Posterior cingulate gyrus (tissue), 11 donors: ENCODE measurements around the gene PYROXD2.
A peak's percentile ranks its signal among the peaks of the same experiment; 100 is the strongest.

Source experiments
- DNase-seq, 10 donors: peaks; one replicate each; pipeline versions ENCODE4 v3.0.0 to v3.0.0-alpha.2; 2020 to 2021; ENCODE audit warnings: mixed read lengths in 3 of 10
- intact Hi-C: fragments of 100-400 bp; cut with DNase I; formaldehyde crosslinking; loops from one replicate; pipeline ENCODE4 v1.15.1; 2023

PYROXD2 gene

DNA sequence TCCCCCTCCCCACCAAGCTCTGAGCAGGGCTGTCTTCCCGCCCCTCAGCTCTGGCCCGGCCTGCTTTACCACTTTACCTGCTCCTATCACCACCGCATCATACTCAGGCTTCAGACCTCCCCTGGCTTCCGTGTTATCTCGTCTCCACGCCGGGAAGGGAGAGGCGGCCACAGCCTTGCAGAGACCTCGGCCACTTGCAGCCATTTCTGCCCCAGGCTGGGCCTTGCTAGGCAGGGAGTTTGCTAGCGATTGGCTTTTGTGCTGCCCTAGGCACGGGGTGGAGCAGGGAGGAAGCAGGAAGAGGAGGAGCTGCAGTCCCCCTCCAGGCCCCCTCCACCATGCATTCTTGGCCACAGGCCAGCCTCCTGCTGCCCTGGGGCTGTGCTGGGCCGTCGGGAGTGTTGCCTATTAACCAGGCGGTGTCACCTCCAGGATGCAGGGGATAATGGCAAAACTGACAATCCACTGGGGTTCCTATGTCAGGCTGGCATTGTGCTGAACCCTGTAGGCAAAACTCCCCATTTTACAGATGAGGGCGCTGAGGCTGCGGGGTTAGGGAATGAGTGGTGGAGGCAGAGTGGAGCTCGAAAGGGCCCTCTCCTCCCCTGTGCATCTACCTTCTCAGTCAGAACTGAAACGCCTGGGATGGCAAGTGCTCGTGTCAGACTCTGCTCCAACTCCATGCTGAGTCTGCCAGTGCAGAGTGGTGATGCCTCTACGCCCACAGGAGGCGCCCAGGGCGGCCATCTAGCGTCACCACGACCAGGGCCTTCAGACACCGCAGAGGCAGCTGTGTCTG is at the start of gene PYROXD2:
TSS of gene PYROXD2 (minus strand) at position 251 of the 799 bp plus-strand sequence. CDS start at position 204, 47 bp downstream.
- DNase-seq = peak; percentile 33 to 95 (median 72)
- intact Hi-C loops = no loop called here

DNA sequence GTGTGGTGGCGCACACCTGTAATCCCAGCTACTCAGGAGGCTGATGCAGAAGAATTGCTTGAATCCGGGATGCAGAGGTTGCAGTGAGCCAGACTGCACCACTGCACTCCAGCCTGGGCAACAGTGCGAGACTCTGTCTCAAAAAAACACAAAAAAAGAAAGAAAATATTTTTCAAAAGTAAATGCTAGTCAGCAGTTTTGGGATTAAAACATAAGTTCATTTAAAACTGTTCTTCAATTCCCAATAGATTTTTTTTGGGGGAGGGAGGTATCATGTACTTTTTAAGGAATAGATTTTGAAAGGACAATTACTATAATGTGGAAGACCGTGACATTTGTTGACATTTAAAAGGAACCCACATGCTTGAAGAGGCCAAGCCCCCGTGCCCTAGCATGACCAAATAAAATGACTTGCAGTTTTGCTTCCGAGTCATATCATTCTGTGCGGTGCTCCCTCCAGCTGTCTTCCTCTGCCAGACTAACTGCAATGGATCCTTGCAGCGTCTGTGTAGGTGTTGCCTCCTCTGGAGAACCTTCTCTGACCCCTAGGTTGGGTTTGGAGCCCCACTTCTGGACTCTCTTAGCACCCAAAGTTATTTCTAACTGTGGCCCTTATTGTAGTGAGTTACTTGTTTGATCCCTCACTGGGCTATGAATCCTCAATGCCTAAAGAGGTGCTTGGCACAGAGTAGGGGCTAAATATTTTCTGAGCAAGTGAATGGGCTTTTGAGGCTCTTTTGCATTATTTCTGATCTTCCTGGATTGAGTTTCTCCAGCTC is 49.2 kb upstream of the PYROXD2 start:
- intact Hi-C loops = loop anchor here (10.0 kb wide), 1 partner anchor 201 kb away; no protein-coding TSS in a partner anchor
- no peak for DNase-seq

DNA sequence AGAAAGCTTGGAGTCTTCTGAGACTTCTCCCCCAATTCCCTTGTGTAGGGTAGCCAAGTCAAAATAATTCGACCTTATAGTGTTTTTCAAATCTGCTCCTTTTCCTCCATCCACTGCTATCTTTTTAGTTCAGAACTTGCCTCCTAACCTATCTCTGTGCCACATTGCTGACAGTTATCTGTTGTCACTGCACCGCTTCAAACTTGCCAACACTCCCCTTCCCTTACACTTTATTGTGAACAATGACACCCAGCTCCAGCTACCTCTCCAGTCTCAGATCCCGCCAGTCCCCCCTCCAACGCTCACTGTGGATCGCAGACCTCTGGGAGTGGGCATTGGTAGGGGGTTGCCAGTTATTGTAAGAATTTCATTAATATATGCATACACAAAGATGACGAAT is 48.0 kb upstream of the PYROXD2 start:
- intact Hi-C loops = loop anchor here (10.0 kb wide), 1 partner anchor 202 kb away; no protein-coding TSS in a partner anchor
- DNase-seq = no peak

DNA sequence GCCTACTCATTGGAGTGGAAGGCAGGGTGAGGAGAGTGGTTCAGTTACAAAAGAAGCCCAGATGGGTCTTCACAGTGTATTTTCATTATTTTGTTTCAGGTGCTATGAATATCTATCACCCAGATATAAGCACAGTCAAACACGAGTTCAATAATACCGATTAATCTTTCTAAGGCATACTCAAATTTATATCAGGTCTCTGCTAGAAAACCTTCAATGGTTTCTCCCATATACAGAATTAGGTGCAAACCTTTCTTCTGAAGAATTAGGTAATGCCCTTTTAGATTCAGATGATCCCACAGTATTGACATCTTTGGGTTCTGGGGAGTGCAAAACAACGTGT is 46.5 kb upstream of the PYROXD2 start:
- DNase-seq = no peak
- intact Hi-C loops = loop anchor here (10.0 kb wide), 1 partner anchor 203 kb away; no protein-coding TSS in a partner anchor

- intact Hi-C loops = loop anchor here (10.0 kb wide), 1 partner anchor 204 kb away; no protein-coding TSS in a partner anchor
- DNase-seq = no peak
Observed at GRCh38 chr10:98460837-98461499, 46.0 kb upstream of the PYROXD2 start.

GRCh38 chr10:98458809-98459784 is 44.1 kb upstream of the PYROXD2 start:
- intact Hi-C loops = no loop called here

DNA sequence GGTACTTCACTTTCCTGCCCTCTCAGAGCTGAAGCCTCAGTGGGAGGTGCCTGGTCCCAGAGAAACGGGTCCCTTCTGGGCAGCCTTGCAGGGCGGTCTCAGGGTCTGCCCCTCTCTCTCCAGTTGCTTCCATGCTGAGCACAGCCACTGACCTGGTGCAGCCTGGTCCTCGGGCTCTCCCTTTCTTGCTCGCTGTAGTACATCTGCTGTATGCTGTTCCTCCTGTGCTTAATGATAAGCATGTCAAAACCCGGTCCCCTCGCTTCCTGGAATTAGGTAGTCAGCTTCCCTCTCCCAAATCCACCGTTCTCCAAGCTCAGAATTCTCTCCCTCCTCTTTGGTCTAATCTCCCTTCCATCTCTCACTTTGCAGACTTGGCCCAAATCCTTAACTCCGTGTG is 42.7 kb upstream of the PYROXD2 start:
- intact Hi-C loops = no loop called here
- no peak for DNase-seq

More at GRCh38 chr10:98458809-98459784, 44.1 kb upstream of the PYROXD2 start:
- DNase-seq = no peak

DNA sequence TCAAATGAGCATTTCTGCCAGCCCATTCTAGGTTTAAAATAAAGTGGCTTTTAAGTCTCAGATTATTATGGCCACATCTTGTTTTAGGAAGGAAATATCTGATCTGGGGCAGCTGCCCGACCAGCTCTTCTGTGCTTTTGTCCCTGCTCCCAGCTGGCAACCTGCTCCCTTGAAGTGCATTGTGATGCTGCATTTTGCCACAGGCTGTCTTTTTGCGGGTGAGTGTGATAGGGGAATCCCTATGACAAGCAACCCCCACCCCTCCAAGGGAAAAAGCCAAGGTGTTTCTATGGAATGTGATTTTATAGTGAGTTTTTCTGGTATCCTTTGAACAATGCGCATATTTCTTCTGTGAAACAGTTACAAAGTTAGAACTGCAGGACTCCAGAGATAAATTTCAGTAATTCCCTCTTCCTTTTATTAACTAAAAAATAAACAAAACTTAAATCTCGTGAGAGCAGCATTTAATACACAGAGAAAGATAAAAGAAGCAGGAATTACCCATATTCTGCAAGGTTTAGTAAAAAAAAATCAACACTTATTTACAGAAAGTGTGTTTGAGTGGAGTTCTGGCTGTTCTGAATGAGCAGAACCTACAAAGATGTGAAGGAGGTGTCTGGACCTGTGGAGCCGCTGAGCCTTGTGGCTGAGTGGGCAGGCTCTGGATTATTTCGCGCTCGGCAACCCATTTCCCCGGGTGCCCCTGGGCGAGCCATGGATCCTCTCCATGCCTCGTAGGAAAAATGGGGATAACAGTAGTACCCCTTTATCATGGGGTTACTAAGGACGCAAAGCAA is 41.9 kb upstream of the PYROXD2 start:
- intact Hi-C loops = no loop called here
- no peak for DNase-seq

GRCh38 chr10:98456043-98456570 is 41.1 kb upstream of the PYROXD2 start:
- DNase-seq = no peak
- intact Hi-C loops = no loop called here

DNA sequence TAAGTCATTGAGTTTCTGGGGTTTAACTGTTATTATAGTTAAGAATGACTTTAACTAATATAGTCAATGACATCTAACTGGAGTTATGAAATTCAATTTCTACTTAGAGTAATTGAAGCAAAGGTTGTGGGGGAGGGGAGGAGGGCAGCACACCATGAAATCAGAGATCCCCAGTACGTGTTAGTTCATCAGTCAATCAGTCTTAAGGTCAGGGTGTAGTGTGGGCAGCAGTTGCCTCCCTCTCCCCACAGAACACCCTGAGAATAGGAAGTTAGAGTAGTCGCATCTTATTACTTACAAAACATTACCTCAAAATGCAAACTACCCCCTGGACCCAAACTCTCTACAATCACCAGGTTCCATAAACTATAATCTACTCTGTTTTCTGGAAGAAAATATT is 38.7 kb upstream of the PYROXD2 start:
- no peak for DNase-seq
- intact Hi-C loops = no loop called here

DNA sequence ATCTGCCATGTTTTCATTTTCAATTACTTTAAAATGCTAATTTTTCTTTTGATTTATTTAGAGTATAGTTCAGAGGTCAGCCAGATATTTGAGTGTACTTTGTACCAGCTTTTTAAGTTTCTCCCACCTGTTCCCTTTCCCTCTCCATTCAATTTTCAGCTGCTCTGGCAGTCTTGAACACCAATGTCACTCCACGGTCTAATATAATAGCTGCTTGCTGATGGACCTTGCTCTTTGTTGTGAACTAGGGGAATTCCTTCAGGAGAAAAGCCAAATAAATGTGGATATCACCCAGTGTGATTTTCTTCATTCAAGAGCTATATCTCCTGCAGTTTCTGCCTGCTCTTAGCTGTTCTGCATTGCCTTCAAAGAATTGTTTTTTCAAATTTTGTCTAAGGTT is 35.6 kb upstream of the PYROXD2 start:
- intact Hi-C loops = no loop called here
- DNase-seq = no peak

DNA sequence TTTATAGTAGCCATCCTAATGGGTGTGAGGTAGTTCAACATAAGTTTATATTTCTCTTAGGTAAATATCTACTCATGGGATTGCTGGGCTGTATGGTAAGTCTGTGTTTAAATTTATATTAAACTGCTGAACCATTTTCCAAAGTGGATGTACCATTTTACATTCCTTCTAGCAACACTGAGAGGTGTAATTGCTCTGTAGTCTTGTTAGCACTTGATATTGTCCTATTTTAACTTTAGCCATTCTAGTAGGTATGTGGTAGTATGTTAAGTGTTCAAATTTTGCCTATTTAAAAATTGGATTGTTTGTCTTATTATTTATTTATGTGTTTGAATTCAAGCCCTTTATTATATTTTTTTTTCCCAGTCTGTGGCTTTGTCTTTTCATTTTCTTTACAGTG is 34.3 kb upstream of the PYROXD2 start:
- intact Hi-C loops = no loop called here
- DNase-seq = no peak

GRCh38 chr10:98446661-98447221 is 31.8 kb upstream of the PYROXD2 start, which contains the start of gene HPS1:
Gene HPS1, minus strand, starts transcription at chr10:98446935. Its CDS starts 3,695 bp downstream, at chr10:98443240.
- intact Hi-C loops = no loop called here
- DNase-seq = peak; percentile 61 to 97 (median 78)

DNA sequence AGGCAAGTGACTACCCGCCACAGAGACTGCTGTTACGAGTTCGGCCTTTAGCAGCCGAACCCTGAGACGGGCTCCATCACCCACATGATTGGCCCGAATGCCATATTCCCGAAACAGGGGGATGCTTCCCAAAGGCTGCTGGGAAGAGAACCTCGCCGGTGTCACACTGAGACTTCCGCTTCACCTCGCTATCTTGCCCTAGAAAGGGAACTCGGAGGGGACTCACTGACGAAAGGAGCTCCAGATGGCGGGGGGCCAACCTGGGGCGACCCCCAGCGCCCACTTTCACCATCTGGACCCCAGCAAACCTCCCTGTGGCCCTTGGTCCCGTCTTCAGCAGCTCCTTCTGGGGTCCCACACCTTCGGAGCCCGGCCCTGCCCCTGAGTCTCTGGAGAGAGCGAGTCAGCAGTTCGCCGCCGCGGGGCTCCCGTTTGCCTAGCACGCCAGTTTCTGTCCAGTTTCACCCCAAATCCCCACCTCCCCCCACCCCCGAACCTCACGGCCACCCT is 31.2 kb upstream of the PYROXD2 start:
- peak in 8 of 10 donors; percentile 31 to 88 (median 42) for DNase-seq
- intact Hi-C loops = no loop called here

DNA sequence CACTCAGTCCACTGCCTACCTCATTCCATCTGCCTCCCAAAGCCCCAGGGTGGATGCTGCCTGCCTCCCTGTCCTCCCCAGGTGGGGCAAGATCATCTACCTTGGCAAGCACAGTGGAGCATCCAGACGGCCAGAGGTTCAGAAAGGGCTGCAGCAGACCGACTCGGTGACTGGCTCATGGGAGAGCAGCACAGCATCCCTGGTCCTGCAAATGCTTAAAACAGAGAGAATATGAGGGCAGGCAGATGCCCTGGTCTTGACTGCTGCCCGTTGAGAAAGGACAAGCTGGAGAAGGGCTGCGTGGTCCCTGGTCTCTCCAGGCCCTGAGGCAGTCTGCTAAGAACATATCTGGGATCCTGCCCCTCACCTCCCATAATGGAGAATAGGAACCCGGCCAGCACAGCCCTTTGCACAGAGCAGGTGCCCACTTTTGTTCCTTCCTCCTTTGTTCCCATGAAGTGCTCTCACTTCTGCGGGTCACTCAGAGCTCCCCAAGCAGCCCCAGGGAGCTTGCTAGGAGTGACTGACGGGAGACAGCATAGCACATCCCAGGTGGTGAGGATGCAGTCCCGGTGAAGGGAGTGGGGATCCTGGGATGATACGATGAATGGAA is 30.3 kb upstream of the PYROXD2 start:
- intact Hi-C loops = no loop called here
- DNase-seq = no peak

DNA sequence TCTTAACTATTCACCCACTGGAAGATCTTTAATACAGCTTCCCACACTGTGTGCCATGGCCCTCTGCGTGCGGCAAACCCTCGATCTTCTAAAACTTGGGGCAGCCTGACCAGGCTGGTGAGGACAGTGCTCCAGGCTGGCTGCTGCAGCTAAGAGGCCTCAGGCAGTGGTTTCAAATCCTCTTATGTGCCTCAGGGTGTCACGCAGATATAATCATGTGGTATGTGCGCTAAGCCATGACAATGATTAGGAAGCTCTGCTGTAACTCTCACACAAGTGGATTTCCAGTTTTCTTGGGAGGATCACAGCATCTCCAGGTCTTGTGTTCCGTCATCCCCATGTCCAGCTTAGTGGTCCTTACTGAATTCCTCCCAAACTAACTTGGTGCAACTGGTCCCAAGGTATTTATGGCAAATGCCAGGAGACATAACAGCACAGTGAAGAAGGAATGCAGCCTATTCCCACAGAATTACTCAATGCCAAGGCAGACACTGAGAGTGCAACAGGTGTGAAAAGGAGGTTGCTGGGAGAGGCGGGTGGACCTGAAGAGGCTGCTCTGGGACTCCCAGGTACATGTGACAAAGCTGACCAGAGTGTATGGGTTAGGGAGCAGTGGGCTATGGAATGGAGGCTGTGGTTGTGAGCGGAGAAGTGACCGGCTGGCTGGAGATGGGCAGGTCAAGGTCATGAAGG is 29.5 kb upstream of the PYROXD2 start:
- DNase-seq = no peak
- intact Hi-C loops = no loop called here

DNA sequence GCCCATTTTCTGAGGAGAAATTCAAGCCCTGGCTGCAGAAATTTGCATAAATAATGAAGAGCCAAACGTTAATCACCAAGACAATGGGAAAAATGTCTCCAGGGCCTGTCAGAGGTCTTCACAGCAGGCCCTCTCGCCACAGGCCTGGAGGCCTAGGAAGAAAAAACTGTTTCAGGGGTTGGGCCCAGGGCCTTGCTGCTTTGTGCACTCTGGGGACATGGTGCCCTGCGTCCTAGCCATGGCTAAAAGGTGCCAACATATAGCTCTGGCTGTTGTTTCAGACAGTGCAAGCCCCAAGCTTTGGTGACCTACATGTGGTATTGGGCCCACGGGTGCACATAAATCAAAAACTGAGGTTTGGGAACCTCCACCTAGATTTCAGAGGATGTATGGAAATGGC is 23.7 kb upstream of the PYROXD2 start:
- intact Hi-C loops = no loop called here

More for the DNA sequence above, 23.7 kb upstream of the PYROXD2 start:
- DNase-seq = no peak
